HG02852 (cell line): ENCODE data around the gene GSC2.

ENCODE experiments used
- ATAC-seq: cut with Tn5 transposase; IDR thresholded peaks from one replicate; pipeline ENCODE4 v1.9.1; 2021; ENCODE audit warnings: mild to moderate bottlenecking, moderate library complexity; ENCODE audit not compliant: unreplicated experiment

Gene GSC2

DNA sequence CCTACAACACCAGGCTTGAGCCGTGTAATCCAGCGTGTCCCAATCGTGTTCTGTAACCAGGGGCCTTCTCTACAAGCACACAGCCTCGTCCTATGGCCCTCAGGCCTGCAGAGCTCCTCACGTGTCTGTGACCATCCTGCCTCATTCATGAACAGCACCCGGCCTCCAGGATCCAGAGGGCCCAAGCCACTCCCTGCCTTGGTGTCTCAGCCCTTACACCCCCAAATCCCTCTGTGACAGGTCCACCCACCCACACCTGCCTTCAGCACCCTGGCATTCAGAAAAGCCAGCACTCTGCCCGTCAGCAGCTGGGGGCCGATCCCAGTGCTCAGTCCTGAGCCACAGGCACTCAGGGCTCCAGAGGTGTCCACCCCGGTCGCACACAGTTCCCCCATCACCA, 13.2 kb downstream of the GSC2 start:
- ATAC-seq = no peak

DNA sequence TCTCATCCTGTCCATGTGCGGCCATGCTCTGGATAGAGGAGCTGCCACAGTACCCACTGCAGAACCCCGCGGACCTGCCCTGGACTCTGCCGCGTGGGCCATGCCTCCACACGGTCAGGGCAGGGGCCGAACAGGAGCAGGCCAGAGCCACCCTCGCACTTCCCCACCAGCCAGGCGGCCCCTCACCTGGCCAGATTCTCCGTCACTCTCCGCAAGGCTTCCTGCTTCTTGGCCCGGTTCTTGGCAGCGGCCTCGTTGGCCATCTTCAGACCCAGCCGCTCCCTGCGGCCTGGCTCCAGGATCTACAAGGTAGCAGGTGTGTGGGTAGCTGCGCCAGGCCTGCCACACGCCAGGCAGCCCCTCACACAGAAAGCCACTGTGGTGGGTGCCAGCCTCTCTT, 15.2 kb downstream of the GSC2 start:
- no peak for ATAC-seq

DNA sequence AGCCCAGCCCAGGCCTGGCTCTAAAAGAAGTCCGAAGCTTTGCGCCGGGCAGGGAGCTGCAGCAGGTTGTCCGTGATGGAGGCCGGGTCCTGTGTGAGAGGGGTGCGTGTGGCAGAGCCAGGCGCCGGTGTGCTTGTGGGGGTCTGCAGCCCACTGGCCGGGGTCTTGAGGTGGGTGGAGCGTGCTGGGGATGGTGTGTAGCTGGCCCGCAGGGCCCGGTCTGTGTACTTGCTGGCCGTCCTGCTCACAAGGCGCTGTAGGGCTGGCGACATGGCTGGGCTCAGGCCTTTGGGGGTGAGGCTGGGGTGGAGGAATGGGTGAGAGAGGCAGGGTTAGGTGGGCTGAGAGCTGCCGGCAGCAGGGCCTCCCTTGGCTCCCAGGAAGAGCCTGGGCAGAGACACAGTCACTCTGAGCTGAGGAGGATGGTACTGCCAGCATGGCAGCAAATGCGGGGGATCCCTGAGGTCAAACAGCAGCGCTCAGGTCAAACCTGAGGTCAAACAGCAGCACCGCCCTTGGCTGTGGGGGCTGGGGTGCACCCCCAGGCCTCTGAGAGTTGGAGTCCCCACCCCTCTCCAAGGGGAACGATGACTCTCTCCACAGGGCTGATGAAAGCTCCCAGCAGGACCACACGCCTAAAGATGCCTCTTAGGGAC, 15.8 kb downstream of the GSC2 start:
- no peak for ATAC-seq

DNA sequence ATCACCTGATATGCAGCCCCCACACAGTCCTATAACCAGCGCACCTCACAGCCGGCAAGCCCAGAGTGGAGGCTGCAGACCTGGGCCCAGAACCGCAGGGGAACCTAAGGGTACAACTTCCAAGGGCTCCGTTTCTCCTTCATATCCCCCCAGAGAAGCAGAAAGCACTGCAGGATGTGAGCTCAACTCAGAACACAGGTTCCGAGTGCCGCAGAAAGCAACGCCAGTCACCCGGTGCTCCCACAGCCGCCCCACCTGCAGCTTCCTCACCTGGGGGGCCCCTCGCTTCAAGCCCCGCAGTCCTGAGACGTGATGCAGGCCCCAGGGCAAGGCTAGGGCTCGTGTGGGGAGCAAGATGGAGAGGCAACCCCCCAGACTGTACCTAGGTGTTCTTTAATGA, 16.5 kb downstream of the GSC2 start:
- ATAC-seq = no peak

DNA sequence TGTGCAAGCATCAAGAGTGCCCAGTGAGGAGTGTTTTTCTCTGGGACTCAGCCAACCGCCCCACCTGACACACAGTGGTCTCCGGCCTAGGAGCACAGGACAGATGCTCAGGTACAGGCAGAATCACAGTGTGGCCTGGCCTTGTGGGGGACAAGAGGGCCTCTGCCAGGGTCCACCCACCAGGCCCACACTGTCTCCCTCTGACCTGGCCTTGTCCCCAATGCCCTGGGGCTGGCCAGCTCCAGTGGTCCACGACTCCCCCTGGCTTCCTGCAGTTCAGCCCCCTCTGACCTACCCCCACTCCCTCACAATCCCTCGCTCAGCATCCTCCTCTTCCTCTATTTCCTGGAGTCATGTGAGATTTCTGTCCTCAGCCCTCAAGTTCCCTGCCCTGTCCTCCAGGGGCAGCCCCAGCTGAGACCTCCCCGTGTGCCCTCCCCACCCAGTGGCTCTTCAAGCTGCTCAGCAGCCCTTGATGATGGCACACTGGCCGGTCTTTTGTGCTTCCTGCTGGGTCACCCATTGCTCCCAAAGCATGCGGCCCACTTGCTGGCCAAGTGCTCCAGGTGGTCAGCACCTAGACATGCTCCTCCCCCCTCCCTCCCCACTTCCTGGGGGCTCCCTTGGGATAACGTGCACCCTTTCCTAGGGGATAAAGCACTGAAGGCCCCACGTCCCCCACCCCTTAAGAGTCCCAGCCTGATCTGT, 17.2 kb downstream of the GSC2 start:
- ATAC-seq = no peak

DNA sequence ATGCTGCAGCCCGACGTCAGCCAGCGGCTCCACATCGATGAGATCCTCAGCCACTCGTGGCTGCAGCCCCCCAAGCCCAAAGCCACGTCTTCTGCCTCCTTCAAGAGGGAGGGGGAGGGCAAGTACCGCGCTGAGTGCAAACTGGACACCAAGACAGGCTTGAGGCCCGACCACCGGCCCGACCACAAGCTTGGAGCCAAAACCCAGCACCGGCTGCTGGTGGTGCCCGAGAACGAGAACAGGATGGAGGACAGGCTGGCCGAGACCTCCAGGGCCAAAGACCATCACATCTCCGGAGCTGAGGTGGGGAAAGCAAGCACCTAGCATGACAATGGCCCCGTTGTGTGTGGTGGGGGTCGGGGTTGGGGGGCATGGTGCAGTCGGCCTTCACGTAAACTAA, 17.9 kb downstream of the GSC2 start:
- ATAC-seq = no peak

DNA sequence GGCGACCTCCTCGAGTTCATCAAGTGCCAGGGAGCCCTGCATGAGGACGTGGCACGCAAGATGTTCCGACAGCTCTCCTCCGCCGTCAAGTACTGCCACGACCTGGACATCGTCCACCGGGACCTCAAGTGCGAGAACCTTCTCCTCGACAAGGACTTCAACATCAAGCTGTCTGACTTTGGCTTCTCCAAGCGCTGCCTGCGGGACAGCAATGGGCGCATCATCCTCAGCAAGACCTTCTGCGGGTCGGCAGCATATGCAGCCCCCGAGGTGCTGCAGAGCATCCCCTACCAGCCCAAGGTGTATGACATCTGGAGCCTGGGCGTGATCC, 18.4 kb downstream of the GSC2 start:
- no peak for ATAC-seq

DNA sequence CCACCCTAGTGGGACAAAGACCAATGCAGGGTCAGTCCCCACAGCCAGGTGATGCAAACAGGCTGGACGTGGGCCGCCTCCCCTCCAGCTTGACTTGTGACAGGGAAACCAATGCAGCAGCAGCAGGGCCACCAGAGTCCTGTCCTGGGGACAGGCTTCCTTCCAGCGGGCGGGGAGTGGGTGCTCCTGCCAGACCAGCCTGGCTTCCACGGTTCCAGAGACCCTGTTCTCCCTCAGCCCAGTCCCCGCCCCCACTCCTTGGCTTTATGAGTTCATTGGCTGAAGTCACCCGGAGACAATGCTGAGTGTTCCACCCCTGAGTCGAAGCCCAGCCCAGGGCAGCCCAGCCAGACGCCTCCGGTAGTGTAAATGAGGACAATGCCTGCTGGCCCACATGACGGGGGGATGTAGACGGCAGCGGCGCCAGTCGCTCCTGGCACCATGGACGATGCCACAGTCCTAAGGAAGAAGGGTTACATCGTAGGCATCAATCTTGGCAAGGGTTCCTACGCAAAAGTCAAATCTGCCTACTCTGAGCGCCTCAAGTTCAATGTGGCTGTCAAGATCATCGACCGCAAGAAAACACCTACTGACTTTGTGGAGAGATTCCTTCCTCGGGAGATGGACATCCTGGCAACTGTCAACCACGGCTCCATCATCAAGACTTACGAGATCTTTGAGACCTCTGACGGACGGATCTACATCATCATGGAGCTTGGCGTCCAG, 19.0 kb downstream of the GSC2 start, which contains the start of gene TSSK2:
TSSK2 (plus strand) TSS at position 350 of the 726 bp plus-strand sequence; CDS start at position 442, 92 bp downstream.
- ATAC-seq = no peak

DNA sequence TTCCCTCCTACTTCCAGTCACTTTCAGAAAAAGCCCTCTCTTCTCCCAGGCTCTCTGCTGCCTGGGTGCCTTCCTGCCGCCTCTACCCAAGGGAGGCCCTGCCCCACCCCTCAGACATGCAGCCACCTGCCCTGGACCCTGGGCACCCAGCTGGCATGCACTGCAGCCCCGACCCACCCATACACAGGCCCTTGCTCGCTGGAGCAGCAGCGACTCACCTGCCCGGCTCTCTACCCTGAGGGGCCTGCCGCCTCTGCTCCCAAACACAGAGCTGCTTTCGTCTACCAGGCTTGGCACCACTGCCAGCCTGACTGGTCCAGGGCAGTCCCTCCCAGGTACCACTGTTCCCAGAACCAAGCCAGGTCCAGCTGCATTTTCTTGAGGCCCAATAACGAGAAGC, 20.2 kb downstream of the GSC2 start:
- ATAC-seq = no peak

DNA sequence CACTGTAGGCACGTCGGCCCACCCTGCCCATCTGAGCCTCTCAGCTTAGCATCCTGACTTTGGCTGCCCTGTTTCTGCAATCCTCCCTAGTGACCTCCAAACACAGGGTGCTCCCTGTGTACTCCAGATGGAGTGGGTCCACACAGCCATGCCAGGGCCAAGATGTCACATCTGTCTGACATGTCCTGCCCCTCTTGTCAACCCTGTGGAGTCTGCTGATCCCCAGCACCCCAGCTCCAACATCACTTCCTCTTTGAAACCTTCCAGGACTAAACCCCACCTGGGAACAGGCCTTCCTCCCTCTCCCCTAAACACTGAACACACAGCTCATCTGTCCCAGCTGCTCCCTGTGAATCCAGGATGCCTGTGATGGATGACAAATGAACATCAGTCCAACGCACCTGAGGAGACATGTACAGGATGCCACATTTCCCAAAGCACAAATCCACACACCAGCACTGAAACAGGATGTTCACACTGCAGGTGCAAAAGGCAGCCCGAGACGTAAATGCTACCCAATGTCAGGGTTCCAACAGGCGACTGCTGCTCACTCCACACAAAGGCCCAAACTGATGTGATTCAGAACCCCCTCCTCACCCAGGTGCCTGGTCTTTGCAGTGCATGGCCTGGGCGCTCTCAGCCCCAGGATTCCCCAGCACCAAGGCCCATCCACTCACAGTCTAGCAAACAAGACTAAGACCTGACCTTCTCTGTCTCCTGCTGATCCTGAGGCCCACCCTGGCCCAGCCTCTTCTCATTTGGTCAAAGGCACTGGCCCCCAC, 21.0 kb downstream of the GSC2 start:
- no peak for ATAC-seq

DNA sequence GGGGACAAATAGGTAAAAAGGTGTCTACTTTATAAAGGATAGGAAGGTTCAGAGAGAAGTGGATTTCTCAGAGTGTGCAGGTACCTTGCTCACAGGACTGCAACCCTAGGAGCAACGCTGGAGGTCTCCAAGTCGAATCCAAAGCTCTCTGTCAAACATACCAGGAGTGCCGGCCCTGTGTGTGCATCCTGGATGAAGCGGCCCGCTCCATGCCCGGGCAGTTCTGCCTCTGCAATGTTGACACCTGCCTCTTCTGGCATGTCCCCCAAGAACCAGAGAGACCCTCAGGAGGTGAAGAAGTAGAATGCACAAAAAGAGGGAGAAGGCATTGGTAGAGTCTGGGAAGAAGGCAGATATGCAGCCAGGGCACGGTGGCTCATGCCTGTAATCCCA, 22.1 kb downstream of the GSC2 start:
- ATAC-seq = no peak

DNA sequence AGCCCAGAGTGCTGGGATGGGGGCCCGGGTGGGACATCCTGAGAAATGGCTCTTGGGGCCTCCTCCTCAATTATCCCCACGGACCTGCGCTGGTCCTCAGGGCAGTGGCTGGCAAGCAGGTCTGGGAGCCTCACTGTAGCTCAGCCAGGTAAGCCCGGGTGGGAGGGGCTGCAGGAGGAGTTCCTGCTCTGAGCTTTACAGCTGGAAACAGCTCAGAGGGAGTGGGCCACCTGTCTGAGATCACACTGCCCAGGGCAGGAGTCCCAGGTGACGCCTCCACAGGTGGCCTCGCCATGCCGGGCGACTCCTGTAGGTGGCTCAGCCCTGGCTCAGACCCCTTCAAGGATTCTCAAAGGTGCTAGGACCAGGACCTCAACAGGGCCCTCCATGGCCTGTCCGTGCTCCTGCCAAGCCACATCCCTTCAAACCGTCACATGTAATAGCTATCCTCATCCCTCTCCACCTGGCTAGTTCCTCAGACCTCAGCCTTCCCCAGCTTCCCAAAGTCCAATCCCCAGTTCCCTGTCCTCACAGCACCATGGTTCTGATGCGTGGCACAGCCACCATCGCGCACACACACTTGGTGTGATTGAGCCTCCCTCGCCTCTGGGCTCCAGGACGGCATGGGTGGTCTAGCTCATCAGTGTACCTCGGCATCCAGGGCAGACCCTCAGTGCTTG, 22.6 kb downstream of the GSC2 start:
- ATAC-seq = no peak

DNA sequence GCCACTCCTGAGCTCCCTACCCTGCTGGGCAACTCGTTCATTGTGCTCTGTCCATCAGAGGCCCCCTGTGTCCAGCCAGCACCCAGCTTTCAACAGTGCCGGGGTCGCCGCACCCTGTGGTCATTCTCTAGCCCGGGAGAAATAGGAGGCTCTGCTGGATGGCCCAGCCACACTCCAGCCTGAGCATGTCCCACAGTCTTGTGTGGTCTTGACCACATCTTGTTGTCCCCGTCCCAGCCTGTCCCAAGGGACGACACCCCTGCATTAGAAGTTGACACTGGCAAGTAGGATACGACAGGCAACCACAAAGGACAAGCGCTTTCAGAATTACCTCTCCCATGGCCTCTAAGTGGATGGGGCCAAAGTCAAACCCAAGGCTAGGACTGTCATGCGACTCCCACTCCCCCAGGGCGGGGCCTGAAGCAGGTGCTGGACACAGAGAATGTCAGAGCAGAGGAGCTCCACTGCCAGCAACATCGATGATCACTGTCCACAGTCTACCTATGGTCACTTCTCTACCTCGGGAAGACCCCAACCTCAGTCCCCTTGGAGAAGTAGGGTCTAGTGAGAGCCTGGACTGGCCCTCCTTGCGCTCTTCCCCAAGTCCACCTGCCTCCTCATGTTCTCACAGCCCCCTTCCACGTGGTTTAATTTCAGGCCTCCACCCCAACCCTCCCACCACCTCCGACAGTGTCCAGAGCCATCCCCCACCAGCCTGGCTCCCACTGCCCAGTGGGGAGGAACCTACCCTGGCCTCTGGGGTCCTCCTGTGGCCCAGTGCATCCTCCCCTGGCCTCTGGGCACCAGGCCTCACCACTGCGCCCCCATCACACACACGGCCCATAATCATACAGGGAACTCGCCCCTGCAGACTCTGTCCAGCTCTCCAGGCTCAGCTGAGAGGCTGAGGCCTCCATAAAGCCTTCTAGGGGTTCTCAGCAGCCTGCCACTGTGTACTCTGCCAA, 23.5 kb downstream of the GSC2 start:
- no peak for ATAC-seq

DNA sequence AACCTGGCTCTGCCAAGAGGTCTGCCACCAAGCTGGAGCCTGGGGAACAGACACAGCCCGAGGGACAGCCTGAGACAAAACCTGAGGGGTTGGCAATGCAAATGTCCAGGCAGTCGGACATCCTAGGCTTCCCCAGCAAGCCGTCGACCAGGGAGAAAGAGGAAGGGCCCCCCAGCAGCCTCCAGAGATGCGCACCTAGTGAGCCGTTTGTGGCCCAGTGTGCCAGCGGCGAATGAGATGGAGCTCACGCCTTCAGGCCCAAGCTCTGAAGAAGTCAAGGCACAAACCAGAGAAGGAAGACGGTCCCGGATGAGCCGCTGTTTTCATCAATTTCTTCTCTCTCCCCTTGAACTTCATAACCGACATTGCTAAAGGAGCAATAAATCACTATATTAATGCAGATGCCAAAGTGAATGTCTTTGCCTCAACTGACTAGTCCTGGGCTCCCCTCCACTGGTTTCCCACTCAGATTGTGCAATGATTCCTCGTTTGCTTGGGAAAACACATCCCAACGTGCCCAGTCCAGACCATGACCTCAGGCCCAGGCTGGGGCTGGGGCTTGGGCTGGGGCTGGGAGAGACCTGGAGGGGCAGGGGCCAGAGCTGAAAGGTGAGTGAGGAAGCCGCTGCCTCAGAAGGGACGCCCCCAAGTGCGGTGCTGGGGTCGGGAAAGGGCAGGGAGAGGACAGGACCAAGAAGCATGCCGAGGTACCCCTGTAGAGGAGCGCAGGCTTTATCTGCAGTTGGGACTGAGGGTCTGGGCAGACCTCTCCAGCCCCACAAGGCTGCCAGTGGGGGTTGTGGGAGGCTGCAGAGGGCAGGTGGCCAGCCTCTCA, 24.4 kb downstream of the GSC2 start:
- ATAC-seq = no peak

DNA sequence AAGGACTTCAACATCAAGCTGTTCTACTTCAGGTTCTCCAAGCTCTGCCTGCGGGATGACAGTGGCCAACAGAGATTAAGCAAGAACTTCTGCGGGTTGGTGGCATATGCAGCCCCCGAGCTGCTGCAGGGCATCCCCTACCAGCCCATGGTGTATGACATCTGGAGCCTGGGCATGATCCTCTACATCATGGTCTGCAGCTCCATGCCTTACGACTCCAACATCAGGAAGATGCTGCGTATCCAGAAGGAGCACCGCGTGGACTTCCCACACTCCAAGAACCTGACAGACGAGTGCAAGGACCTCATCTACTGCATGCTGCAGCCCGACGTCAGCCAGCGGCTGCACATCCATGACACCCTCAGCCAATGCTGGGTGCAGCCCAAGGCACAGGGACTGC, 25.1 kb downstream of the GSC2 start:
- ATAC-seq = no peak

DNA sequence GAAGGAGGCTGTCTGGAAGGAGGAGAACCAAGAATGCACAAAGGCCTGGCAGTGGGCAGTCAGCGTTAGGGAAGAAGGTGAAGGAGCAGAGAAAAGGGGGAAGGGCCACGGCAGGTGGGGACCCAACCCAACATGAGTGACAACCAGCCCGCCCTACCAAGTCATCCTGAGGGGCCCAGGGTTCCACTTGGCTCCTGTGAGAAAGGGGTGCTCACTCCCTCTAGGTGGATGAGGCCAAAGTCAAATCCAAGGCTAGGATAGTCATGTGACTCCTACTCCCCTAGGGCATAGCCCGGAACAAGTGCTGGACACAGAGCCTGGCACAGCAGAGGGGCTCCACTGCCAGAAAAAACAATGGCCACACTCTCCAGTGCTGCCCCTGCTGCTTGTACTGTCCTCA, 25.7 kb downstream of the GSC2 start:
- no peak for ATAC-seq

DNA sequence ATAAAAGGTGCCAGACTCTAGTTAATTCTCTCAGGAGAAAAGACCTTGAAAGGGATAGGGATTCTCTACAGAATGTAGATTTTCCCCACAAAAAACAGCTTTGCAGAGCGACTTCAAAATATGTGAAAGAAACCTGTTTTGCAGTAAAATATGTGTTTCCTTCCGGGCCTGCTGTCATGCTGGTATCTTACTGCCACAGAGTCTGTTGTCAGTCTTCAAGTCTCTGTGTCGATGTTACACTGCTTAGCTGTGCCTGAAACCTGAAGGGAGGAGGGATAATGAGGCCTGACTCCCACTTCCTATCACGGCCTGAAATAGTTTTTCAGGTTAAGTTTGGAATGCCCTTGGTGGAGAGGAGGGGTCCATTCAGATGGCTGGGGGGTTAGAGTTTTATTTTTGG, 26.2 kb downstream of the GSC2 start:
- no peak for ATAC-seq

DNA sequence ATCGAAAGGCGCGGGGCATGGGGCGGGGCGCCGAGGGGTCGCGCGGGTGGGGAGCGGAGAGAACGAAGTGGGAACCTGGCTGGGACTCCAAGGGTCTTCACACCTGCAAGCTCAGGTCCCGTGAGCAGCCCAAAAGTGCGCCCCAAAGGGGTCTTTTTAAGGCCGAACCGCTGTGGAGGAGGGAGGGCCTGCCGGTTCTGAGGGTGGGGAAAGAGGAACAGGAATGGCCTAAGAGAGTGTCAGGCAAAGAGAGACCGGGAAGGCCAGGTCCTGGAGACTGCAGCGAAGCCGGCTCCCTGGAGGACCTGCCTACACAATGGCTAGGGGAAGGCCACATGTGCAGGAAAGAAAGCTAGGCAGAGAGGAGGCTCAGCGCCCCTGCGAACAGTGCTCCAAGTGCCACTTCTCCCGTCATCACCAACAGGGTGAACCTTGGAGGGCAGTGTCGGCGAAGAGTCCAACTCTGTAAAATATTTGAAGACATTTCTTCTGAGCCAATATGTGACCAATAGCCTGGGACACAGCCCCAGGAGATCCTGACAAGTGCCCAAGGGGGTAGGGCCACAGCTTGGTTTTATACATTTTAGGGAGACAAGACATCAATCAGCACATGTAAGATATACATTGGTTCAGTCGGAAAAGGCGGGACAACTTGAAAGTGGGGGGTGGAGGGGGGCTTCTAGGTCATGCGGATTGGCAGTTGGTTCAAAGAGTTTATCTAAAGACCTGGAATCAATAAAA, 27.2 kb downstream of the GSC2 start:
- ATAC-seq = no peak
